NCI-H345 treated with DMSO at 0.1 percent for 48 hours (cell line): ENCODE data around the gene EGFL6.
"Not testable (repeated sequence)": the region's sequence is repeated elsewhere in the genome, so short reads cannot be mapped to it uniquely, and the experiment has no call there.

ENCODE experiments used
- DNase-seq: peaks from one replicate; lab custom pipeline; 2025; ENCODE audit not compliant: unreplicated experiment; lab: John Stamatoyannopoulos, UW

Gene EGFL6

DNA sequence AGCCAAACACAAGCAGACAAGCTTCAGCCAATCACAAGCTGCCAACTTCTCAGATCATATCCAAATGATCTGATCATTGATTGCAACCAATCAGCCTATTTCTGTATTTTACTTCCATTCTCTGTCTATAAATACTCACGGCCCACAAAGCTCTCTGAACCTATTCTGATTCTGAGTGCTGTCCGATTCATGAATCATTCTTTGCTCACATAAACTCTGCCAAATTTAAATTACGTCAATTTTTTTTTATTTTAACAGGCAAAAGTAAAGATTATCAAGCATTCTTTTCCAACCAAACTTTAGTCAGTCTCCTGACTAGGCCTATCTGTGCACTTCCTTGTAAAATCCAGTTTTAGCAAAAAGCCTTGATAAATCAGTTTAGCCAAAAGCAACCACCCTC lies 81.7 kb downstream of the EGFL6 start:
- DNase-seq = no peak

DNA sequence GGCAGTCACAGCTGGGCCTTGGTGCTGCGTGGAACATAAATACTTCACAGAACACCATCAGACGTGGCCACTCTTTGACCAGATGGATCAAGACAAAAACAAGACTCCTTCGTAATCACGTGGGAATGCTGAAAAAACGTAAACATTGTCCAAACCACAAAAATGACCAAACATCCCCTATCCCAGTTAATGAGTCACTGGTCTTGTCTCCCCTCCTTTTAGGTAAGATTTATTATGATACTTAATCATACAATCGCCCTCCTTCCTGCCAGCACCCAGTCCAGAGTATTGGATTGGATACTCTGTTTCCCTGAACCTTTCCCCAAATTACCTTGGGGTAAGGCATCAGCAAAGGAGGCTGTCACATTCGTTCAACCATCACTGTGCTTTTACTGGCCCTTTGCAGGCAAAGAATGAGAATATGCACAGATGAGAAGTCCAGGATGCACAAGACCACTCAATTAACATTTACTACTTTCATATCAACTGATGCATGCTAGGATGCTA lies 82.9 kb downstream of the EGFL6 start:
- no peak for DNase-seq

DNA sequence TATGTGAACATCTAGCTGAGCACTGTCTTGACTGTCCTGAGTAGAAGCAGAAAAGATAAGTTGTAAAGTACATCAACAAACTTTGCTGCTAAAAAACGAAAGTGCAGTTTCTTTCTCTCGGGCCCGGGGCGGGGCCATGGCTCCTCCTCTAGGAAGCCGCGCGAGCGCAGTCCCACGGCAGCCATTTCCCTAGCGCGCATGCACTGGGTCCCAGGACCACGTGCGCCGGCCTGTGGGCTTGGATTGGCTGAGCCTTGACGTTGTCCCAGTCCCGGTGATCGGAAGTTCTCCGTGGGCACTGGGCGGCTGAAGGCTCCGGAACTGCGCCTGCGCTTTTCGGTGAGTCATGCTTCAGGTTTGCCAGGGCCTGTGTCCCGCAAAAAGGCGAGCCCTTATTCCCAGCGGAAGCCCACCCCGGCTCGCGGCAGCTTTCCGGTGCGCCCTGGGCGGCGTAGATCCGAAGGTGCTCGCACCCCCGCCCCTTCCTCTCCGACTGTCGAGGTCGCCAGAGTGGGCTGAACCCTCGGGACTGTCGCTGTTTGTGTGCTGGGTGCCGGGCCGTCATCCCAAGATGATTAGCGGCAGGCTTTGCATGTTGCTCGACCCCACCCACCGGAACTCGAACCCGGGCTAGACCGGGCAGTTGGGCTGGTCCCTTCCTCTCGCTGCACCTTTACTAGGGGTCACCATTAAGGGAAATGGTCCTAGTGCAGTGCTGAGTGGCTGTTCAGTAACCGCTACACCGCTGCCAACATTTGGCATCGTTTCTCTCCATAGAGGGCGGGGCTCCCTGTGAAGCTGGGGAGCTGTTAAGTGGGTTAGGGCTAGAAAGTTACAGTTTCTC lies 83.7 kb downstream of the EGFL6 start, which contains the start of gene TCEANC:
Gene TCEANC (plus strand): TSS at position 292 of the 844 bp plus-strand sequence. CDS start 9,368 bp downstream, outside the sequence.
- peak; percentile 84 for DNase-seq

DNA sequence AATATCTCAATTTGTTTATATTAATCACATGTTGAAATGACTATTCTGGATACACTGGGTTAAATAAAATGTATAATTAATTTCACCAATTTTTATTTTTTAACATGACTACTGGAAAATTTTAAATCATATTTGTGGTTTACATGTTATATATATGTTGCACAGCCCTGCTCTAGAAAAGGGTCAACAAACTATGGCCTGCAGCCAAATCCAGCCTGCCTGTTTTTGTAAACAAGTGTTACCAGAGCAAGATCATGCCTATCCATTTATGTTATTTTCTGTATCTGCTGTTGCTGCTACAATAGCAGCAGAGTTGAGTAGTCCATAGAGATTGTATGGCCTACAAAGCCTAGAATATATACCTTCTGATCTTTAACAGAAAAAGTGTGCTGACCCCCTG lies 84.7 kb downstream of the EGFL6 start:
- no peak for DNase-seq

DNA sequence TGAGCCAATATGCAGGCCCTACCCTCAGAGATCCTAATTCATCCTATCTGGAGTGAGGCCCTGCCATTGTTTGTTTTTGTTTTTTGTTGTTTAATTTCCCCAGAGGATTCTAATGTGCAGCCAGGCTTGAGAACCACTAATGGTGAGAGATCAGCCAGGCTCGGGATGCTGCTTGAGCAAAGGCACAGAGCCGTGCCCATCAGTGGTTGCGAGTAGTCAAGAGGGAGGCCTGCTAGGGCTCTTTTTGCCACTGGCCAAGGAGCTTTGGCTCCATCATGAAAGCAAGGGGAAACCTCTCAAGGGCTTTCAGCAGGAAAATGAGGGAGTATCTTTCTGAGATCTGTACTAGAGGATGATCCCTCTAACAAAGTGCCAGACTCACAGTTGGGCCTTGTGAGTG lies 86.3 kb downstream of the EGFL6 start:
- no peak for DNase-seq

DNA sequence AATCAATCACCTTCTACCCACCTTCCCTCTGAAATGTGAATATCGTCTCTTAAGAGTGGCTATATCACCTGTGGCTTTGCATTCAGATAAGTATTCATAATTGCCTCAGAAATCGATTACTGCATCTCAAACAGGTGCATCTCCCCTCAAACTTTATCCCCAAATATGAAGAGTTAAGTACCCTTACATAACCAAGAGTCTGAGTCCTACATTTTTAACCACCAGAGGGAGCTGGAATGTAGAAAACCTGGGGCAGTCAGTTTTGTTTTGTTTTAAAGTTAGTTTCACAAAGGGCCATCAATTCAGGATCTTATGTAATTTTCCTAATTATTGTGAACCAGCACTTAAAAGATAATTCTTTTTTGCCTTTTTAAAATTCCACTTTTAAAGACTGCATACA lies 89.2 kb downstream of the EGFL6 start:
- peak; percentile 7 for DNase-seq

DNA sequence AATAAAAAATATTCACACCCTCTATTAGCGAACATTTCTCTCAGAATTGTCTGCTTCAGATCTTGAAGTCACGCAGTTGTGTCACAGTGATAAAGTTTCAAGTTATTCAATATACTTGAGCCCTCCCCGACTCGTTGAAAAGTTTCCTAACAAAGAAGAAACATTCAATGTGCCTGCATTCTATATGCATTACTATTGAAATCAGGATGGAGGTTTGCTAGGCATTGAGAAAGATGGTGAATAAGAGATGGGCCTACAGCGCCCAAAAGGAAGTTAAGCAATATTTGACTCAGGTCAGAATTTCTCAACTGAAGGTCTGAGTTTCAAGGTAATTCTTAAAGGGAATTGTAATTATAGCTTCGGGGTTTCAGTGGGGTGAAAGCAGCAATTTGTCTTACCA lies 89.7 kb downstream of the EGFL6 start:
- no peak for DNase-seq

DNA sequence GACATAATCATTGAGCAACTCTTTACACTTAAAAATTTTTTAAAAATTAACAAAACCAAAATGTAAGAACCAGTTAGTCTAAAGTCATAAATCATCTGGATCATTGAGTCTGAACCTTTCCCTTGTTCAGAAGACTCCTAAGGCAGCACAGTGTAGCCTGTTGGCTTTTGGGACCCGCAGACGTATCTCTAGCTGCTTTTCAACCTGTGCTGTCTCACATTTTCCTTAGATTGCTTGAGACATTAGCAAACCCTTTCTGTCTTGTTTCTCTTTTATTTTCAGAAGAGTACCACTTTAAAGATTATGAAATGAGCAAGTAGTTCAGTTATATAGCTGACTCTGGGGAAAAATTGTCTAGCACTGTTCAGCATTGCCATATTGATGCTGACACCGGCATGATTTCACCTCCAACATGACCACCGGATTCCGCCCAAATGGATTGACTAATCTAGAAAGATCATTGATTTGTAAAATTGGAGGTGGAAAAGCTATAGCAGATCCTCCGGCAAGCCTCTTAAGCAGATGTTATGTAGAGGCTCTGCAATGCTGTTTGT lies 92.4 kb downstream of the EGFL6 start:
- no peak for DNase-seq

DNA sequence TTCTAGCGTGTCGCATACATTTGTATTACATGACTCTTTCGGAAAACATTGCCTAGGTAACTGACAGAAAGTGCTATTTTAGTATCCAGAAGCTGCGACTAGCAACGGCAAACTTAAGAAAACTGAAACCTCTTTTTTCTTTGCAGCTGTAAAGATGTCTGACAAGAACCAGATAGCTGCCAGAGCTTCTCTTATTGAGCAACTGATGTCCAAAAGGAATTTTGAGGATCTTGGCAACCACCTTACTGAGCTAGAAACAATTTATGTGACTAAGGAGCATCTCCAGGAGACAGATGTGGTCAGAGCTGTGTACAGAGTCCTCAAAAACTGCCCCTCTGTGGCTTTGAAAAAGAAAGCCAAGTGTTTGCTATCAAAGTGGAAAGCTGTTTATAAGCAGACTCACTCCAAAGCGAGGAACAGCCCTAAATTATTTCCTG lies 93.0 kb downstream of the EGFL6 start:
- DNase-seq = no peak

DNA sequence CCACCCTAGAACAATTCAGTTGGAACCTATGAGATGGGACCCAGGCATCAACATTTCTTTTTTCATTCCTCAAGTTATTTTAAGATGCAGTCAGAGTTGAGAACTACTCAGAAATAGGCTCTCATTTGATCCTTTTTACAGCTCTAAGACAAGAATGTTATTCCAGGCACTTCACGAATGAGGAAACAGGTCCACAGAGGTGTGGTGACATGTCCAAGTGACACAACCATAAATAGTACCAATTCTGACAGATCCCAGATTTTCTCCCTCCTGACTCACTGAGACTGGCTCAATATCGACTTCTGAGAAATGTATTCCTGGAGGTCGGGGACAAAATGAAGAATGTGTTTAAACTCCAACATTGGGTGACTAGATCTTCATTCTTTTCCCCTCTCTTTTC lies 94.6 kb downstream of the EGFL6 start:
- no peak for DNase-seq

DNA sequence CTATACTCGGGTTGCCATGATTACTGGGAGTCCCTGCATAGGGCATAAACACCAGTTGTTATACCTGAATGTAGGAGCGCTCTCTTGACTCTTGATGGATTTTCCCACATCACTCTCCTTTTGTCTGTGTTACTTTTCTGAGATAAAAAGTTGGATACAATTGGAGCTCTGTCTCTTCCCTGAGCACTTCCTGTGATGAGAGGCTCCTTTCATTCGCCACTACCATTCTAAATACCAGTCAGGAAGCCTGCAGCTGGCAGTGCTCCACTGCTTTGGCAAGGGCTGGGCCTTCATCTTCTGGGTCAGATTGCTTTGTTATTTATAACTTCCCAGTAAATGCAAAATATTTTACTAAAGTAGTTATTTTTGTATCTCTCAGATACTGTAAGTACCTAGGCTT lies 97.4 kb downstream of the EGFL6 start:
- DNase-seq = no peak

DNA sequence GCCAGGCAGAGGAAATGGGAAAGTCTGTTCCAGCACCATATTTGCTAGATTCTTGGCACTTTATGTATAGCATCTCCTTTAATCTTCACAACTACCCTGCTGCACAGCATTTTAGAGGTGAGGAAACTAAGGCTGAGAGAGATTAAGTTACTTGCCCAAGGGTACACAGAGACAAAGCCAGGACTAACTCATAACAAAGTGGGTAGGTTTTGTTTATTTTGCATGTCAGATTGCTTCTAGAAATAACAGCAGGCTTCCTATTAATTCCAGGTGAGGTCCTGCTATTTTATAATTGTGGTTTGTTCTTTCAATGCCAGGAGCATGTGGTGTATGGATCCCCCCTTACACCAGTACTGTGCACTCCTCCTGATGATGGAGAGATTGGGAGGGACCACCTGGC lies 98.5 kb downstream of the EGFL6 start:
- DNase-seq = no peak

DNA sequence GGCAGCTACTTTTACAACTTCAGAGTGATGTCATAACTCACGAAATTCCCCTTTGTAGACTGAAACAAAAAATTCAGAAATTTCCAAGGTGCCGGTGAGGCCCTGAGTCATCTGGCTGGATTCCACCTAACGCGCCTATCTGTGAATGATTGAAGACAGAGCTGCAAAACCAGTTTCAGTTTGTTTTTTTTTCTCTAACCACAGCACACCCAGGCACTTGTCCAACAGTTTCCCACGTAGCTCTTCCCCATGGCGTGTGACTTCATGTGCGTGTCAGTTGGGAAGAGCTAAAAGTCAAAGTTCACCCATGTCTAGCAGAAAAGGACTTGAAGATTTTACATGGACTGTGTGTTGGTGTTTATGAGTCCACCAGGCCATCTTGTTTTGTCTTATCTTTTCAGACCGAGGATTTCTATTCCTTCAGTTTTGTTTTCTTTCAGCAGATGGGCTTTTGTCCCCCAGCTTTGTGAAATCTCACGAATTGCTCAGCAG lies 99.9 kb downstream of the EGFL6 start:
- DNase-seq = no peak

DNA sequence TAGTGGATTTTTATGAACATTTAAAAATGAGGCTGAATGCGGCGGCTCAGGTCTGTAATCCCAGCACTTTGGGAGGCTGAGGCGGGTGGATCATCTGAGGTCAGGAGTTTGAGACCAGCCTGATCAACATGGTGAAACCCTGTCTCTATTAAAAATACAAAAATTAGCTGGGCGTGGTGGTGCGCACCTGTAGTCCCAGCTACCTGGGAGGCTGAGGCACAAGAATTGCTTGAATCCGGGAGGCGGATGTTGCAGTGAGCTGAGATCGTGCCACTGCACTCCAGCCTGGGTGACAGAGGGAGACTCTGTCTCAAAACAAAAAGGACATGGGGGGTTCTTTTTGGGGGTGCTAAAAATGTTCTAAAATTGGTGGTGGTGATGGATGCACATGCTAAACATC lies 100.4 kb downstream of the EGFL6 start:
- not testable (repeated sequence) for DNase-seq

DNA sequence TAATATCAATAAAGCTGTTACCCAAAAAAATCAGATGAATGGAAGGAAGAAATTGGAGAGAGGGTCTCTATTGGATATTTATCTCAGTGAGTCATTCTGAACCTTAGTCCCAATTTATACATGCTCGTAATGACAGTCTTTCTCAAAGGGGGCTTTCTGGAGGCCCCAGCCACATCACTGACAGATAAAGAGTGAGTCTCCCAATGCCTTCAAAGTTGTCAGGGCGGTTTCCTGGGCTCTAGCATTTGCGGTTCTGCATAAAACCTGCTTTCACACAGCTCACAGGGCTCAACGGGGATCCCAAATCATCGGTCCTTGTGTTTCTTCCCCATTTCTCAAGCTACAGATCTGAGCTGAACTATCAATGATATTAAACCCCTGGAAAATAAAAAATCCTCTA lies 100.8 kb downstream of the EGFL6 start:
- DNase-seq = no peak

DNA sequence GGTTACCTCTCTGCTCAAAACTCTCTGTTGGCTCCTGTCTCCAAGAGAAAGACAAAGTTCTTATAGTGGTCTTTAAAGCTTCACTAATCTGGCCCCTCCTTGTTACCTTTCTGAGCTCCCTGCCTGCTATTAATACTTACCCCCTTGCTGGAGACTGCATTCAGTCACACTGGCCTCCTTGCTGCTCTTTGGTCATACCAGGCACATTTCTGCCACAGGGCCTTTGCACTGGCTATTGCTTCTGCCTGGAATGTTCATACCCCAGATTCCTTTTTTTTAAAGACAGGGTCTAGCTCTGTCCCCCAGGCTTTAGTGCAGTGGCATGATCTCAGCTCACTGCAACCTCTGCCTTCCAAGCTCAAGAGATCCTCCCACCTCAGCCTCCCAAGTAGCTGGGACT lies 103.6 kb downstream of the EGFL6 start:
- no peak for DNase-seq

DNA sequence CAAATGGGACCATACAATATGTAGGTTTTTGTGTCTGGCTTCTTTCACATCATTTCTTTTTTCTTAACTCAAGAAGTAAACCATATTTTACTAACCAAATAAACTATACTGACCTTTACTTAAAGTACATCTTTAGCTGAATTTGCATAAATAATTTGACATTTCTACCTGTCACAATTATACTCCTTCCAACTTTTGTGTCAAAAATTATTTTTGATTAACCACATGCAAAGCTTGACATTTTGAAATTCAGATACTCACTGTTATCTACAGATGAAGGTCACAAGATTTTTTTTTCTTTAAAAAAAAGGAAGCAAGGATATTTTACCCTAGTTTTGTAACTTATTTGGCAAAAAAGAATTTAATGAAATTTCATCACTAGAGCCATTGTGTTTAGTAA lies 107.5 kb downstream of the EGFL6 start:
- DNase-seq = no peak

DNA sequence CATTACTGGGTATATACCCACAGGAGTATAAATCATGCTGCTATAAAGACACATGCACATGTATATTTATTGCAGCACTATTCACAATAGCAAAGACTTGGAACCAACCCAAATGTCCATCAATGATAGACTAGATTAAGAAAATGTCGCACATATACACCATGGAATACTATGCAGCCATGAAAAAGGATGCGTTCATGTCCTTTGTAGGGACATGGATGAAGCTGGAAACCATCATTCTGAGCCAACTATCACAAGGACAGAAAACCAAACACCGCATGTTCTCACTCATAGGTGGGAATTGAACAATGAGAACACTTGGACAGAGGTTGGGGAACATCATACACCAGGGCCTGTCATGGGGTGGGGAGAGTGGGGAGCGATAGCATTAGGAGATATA lies 110.3 kb downstream of the EGFL6 start:
- DNase-seq = not testable (repeated sequence)

DNA sequence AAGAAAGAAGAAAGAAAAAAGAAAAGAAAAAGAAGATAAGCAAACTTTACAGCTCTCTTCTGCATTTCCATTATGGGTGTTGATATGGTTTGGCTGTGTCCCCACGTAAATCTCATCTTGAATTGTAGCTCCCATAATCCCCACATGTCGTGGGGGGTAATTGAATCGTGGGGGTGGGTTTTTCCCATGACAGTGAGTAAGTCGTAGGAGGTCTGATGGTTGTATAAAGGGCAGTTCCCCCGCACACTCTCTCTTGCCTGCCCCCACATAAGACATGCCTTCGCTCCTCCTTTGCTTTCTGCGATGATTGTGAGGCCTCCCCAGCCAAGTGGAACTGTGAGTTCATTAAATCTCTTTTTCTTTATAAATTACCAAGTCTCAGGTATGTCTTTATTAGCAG lies 112.2 kb downstream of the EGFL6 start:
- no peak for DNase-seq
